HG03108 (cell line): Measurements from ENCODE around the gene MTM1.

Source experiments
- ATAC-seq: cut with Tn5 transposase; IDR thresholded peaks from one replicate; pipeline ENCODE4 v1.9.1; 2021; ENCODE audit warnings: moderate library complexity; ENCODE audit not compliant: unreplicated experiment

MTM1 gene

GRCh38 chrX:150599226-150599625, 30.8 kb downstream of the MTM1 start:
- no peak for ATAC-seq

- ATAC-seq = no peak
Measured at GRCh38 chrX:150602296-150602695, 33.9 kb downstream of the MTM1 start.

- no peak for ATAC-seq
Measured at GRCh38 chrX:150602743-150603142, 34.3 kb downstream of the MTM1 start.

- no peak for ATAC-seq
Measured at GRCh38 chrX:150605603-150606002, 37.2 kb downstream of the MTM1 start.

- ATAC-seq = no peak
Measured at GRCh38 chrX:150607201-150607600, 38.8 kb downstream of the MTM1 start.

GRCh38 chrX:150610043-150610442, 41.6 kb downstream of the MTM1 start:
- no peak for ATAC-seq

- no peak for ATAC-seq
Measured at GRCh38 chrX:150610446-150610845, 42.0 kb downstream of the MTM1 start.

- ATAC-seq = no peak
Measured at GRCh38 chrX:150615356-150615755, 46.9 kb downstream of the MTM1 start.

GRCh38 chrX:150616179-150616862, 47.9 kb downstream of the MTM1 start:
- ATAC-seq = no peak

- ATAC-seq = no peak
Measured at GRCh38 chrX:150616863-150617198, 48.4 kb downstream of the MTM1 start.

GRCh38 chrX:150621652-150622051, 53.2 kb downstream of the MTM1 start:
- ATAC-seq = no peak

- no peak for ATAC-seq
Measured at GRCh38 chrX:150623583-150623982, 55.2 kb downstream of the MTM1 start.

- no peak for ATAC-seq
Measured at GRCh38 chrX:150625097-150625496, 56.7 kb downstream of the MTM1 start.

- no peak for ATAC-seq
Measured at GRCh38 chrX:150625875-150626274, 57.5 kb downstream of the MTM1 start.

- ATAC-seq = no peak
Measured at GRCh38 chrX:150627957-150628356, 59.5 kb downstream of the MTM1 start.

GRCh38 chrX:150635952-150636351, 67.5 kb downstream of the MTM1 start:
- no peak for ATAC-seq

- ATAC-seq = no peak
Measured at GRCh38 chrX:150642423-150642822, 74.0 kb downstream of the MTM1 start.

- ATAC-seq = no peak
Measured at GRCh38 chrX:150643271-150643670, 74.8 kb downstream of the MTM1 start.

- ATAC-seq = no peak
Measured at GRCh38 chrX:150643958-150644357, 75.5 kb downstream of the MTM1 start.

- no peak for ATAC-seq
Measured at GRCh38 chrX:150644422-150644821, 76.0 kb downstream of the MTM1 start.

GRCh38 chrX:150647331-150647730, 78.9 kb downstream of the MTM1 start:
- ATAC-seq = no peak

GRCh38 chrX:150648296-150648940, 80.0 kb downstream of the MTM1 start:
- ATAC-seq = no peak
